Memory B cell (primary cell): ENCODE results near the gene KCNIP2.
A peak's percentile ranks its signal among the peaks of the same experiment; 100 is the strongest.

Source experiments
- ATAC-seq: fragments of 150-1000 bp; cut with Tn5 transposase; 2 replicates; pipeline ENCODE4 v1.10.0; 2021; ENCODE audit warnings: low read depth, mild to moderate bottlenecking, moderate library complexity
- DNase-seq, 2 donors: peaks; one replicate each; pipeline ENCODE4 v3.0.0; 2022; ENCODE audit warnings: low spot score in 2 of 2
- H3K27ac Mint-ChIP-seq: one replicate; pipeline ENCODE4 v1.8.0; 2022; ENCODE audit warnings: mild to moderate bottlenecking, moderate library complexity, mixed read lengths
- H3K27me3 Mint-ChIP-seq: one replicate; pipeline ENCODE4 v1.8.0; 2022; ENCODE audit warnings: mixed read lengths
- H3K36me3 Mint-ChIP-seq: one replicate; pipeline ENCODE4 v1.8.0; 2022; ENCODE audit warnings: mild to moderate bottlenecking, mixed read lengths
- H3K4me1 Mint-ChIP-seq: one replicate; pipeline ENCODE4 v1.8.0; 2022; ENCODE audit warnings: mixed read lengths
- H3K4me3 Mint-ChIP-seq: one replicate; pipeline ENCODE4 v1.8.0; 2022; ENCODE audit warnings: mild to moderate bottlenecking, moderate library complexity, mixed read lengths
- H3K9me3 Mint-ChIP-seq: one replicate; pipeline ENCODE4 v1.8.0; 2022; ENCODE audit warnings: mixed read lengths

The KCNIP2 gene

GRCh38 chr10:101779544-101780186 lies 63.9 kb downstream of the KCNIP2 start:
- Mint-ChIP-seq H3K27me3 (peaks cover 22% of the 10 kb centered on the region), H3K9me3 (no peaks in the 10 kb centered on the region), H3K36me3 (peaks cover under 1% of the 10 kb centered on the region), H3K4me1 (peaks cover 45% of the 10 kb centered on the region), H3K4me3 (peak overlapping the region; percentile 86), H3K27ac (peak overlapping the region; percentile 13)
- ATAC-seq (peak; percentile 68), DNase-seq (peak; percentile 87 to 95)

- DNase-seq (peak in 1 of 2 donors; percentile 41), ATAC-seq (peak; percentile 21)
- no peaks in the 10 kb centered on the region for H3K9me3 Mint-ChIP-seq
- H3K36me3 Mint-ChIP-seq, result no peaks in the 10 kb centered on the region
- peaks cover 44% of the 10 kb centered on the region for H3K4me1 Mint-ChIP-seq
- H3K27ac Mint-ChIP-seq, result peak overlapping the region; percentile 13
- peak overlapping the region; percentile 86 for H3K4me3 Mint-ChIP-seq
- peaks cover 28% of the 10 kb centered on the region for H3K27me3 Mint-ChIP-seq
These were observed 64.6 kb downstream of the KCNIP2 start for GRCh38 chr10:101778781-101779543.

- Mint-ChIP-seq H3K9me3 (no peaks in the 10 kb centered on the region), H3K27ac (no peak overlapping the region), H3K4me3 (peak overlapping the region; percentile 86), H3K27me3 (peaks cover 28% of the 10 kb centered on the region), H3K36me3 (no peaks in the 10 kb centered on the region), H3K4me1 (peaks cover 39% of the 10 kb centered on the region)
- no peak for DNase-seq
- ATAC-seq, result no peak
These were observed 65.3 kb downstream of the KCNIP2 start for GRCh38 chr10:101778151-101778780.

- H3K27me3 Mint-ChIP-seq, result peaks cover 28% of the 10 kb centered on the region
- no peak overlapping the region for H3K27ac Mint-ChIP-seq
- no peak for ATAC-seq
- no peak for DNase-seq
- H3K4me3 Mint-ChIP-seq, result peak overlapping the region; percentile 41
- no peaks in the 10 kb centered on the region for H3K36me3 Mint-ChIP-seq
- peaks cover 33% of the 10 kb centered on the region for H3K4me1 Mint-ChIP-seq
- H3K9me3 Mint-ChIP-seq, result no peaks in the 10 kb centered on the region
These were observed 65.9 kb downstream of the KCNIP2 start for GRCh38 chr10:101777619-101778145.

- DNase-seq, result no peak
- Mint-ChIP-seq H3K4me1 (peaks cover 24% of the 10 kb centered on the region), H3K9me3 (no peaks in the 10 kb centered on the region), H3K27me3 (peaks cover 32% of the 10 kb centered on the region), H3K27ac (peak overlapping the region; percentile 55), H3K4me3 (peak overlapping the region; percentile 78), H3K36me3 (no peaks in the 10 kb centered on the region)
- no peak for ATAC-seq
These were observed 67.3 kb downstream of the KCNIP2 start for GRCh38 chr10:101776161-101776817.
